ENCODE data around the gene COL8A1.
"Not testable (repeated sequence)": the region's sequence is repeated elsewhere in the genome, so short reads cannot be mapped to it uniquely, and the experiment has no call there.

Gene COL8A1

GRCh38 chr3:99702953-99703943 is 64.9 kb downstream of the COL8A1 start:
- FAIRE-seq (peak; percentile 4), DNase-seq (ENCODE audit: insufficient read length, low spot score) (no peak)

DNA sequence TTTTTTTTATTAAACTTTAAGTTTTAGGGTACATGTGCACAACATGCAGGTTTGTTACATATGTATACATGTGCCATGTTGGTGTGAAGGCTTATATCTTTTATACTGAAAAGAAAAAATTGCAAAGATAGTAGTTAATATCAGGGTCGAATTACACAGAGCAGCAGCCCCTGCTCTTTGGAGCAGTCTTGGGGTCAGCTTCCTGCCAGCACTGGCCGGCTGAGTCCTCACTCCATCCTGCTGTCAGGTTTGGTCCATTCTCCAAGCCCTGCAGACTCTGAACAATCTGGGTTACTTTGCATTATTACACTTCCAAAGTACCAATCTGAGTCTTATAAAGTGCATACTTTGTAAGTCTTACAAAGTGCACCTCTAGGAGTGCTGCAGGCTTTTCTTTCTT is 66.0 kb downstream of the COL8A1 start:
- no peak for FAIRE-seq
- no peak for DNase-seq (ENCODE audit: insufficient read length, low spot score)

DNA sequence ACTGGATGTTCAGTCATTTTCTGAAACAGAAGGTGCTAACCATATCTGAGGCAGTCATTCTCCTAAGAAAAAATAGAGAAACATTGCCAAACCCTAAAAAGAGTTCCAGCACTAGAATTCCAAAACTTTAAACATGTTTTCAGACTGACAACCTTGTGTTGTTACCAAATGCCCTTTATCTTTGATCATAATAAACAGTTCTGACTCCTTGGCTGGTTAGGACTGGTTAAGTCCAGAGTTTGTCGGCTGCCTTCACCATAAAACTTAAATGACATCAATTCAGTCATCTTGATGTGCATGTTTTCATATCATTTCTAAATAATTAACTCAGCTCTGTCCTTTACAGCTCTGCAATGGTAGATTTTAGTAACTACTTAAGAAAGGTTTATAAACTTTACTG is 68.0 kb downstream of the COL8A1 start:
- DNase-seq (ENCODE audit: insufficient read length, low spot score) (no peak), FAIRE-seq (no peak)

DNA sequence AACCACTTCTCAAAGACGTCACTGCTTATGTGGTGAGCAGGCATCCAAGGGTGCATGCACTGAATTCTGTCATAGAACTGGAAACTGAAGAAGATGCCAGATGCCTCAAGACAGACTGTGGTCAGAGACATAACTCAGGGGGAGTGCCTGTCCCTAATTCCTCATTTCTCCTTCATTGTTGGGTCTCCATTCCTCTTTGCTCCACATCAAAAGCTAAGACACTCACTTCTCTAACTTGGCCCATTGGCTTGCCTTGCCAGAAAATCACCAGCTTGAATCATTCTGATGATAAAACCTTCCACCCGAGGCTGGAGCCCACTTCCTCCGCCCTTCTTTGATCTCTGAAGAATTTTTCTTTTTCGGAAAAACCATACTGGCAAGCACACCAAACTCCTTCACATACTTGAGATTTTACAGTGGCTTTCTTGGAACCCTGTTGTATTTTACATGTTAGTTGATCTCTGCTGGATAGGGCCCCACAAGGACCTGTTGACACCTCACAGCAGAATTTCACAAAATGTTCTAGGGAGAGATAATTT is 69.9 kb downstream of the COL8A1 start:
- DNase-seq (ENCODE audit: insufficient read length, low spot score) (no peak), FAIRE-seq (no peak)

DNA sequence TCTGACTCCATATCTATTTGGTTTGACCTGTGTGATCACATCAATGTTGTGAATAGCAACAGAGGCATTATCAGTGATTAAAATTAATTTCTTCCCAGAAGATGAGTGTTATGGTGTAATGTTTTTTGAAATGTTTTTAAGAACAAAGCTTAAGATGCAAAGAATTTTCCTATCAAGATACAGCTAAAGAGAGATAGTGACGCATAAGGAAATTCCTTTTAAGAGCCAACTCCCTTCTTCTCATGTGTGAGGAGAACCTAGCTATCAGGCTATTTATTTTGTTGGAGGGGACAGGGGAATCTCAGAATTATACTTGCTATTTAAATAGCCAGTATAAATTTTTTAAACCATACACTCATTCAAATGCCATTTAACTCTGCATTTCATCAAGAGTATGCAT is 71.3 kb downstream of the COL8A1 start:
- no peak for DNase-seq (ENCODE audit: insufficient read length, low spot score)
- no peak for FAIRE-seq

GRCh38 chr3:99710094-99710493 is 71.7 kb downstream of the COL8A1 start:
- no peak for DNase-seq (ENCODE audit: insufficient read length, low spot score)

DNA sequence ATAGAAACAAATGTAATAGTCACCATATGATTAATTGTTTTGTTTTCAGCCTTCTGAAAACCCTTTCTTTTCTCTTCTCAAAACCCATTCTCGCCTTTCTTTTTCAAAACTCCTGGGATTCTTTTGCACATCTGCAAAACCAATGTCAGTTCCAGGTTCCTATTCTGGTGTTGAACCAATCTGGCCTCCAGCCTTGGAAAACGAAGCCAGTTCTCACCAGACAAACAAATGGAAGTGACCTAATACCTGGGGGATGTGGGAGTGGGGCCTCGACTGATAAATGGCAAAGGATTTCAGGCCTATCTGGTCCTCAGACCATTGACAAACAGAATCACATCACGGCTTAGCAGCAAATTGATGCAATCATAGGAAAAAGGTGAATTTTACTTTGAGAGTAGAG is 73.0 kb downstream of the COL8A1 start:
- FAIRE-seq (no peak), DNase-seq (ENCODE audit: insufficient read length, low spot score) (no peak)

More at GRCh38 chr3:99710094-99710493, 71.7 kb downstream of the COL8A1 start:
- FAIRE-seq, result no peak

DNA sequence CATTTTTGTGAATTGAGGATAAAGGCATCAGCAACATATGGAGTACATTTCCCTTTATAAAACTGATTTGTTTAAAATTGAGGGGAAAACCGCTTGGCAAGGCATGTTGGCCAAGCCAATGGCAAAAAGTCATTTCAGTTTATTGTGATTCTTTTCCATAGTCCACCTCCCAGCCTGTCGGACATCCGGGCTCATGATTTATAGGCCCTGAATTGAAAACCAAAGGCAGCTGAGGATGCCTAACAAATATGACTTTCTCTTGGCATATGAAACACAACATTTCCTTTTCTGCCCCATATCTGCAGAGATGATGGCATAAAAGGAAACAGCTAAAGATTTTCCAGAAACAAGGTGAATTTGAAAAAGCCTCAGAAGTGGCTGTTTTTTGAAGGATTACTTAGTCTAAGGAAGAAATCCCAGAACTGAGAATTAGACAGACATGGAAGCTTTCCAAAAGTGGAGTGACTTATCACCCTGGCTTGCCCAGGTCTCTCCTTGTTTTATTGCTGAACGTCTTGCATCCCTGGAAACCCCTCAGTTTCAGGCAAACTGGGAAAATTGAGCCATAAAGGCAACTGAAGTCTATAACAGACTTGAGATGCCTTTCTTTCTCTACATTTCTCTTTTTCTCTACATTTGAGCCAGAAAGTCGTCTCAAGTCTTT is 74.0 kb downstream of the COL8A1 start:
- DNase-seq (ENCODE audit: insufficient read length, low spot score), result no peak
- FAIRE-seq, result no peak

DNA sequence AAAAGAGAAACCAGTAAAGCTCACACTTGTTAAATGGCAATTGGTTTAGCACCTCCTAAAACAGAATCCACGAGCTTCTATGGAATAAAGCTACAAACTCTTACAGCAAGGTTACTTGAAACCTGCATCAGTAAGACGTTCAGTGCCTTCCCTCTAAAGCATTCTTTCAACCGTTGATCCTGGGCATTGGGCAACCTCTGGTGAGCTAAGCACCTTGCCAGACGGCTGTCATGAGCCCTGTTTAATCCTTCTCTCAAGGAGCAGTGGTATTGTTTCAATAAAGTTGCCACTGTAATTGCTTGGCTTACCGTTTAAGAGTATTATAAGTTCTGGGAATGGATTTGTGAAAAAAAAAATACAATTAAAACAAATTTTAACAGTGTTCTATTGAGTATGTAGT is 75.0 kb downstream of the COL8A1 start:
- FAIRE-seq (no peak), DNase-seq (ENCODE audit: insufficient read length, low spot score) (no peak)

- FAIRE-seq, result no peak
These were observed 75.8 kb downstream of the COL8A1 start for GRCh38 chr3:99714146-99714545.

DNA sequence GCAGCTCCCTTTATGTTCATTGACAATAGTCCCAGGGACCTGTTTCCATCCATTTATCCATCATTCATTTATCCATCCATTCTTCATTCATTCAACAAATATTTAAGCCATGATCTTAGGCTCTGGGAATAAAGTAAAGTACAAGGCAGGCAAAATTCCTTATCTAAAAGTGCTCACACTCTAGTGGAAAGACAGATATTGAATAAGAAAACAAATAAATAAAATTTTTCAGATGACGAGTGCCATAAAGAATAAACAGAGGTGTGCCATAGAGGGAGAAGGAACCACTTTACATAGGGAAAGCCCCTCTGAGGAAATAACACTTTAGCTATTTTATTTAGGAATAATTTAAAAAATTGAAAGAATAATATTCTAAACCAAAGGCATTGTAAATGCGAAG is 76.2 kb downstream of the COL8A1 start:
- DNase-seq (ENCODE audit: insufficient read length, low spot score) (no peak), FAIRE-seq (no peak)

More at GRCh38 chr3:99714146-99714545, 75.8 kb downstream of the COL8A1 start:
- DNase-seq (ENCODE audit: insufficient read length, low spot score), result no peak

GRCh38 chr3:99716463-99716995 is 78.1 kb downstream of the COL8A1 start:
- DNase-seq (ENCODE audit: insufficient read length, low spot score) (no peak), FAIRE-seq (no peak)

- DNase-seq (ENCODE audit: insufficient read length, low spot score), result no peak
- no peak for FAIRE-seq
These were observed 82.7 kb downstream of the COL8A1 start for GRCh38 chr3:99720985-99721632.

GRCh38 chr3:99721633-99722007 is 83.2 kb downstream of the COL8A1 start:
- FAIRE-seq (no peak), DNase-seq (ENCODE audit: insufficient read length, low spot score) (no peak)

DNA sequence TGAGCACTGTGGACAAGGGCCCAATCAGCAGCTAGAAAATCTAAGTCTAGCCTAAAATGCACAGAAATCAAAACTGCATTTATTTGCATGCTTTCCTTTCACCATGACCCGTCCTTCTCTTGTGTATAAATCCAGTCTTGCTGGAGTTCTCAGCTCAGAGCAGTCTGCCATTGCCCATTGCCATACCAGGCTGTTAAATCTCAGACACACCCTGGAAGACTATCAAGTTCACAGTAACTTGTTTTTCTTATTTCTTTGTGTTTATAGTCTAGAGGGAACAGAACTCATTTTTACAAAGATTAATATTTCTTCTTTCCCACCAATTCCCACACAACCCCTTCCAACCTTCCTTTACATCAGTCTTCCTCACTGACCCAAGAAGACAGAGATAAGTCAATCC is 85.9 kb downstream of the COL8A1 start:
- no peak for FAIRE-seq
- no peak for DNase-seq (ENCODE audit: insufficient read length, low spot score)

- DNase-seq (ENCODE audit: insufficient read length, low spot score), result no peak
- FAIRE-seq, result no peak
These were observed 92.5 kb downstream of the COL8A1 start for GRCh38 chr3:99730870-99731269.

- no peak for FAIRE-seq
- no peak for DNase-seq (ENCODE audit: insufficient read length, low spot score)
These were observed 93.1 kb downstream of the COL8A1 start for GRCh38 chr3:99731499-99731898.

- FAIRE-seq, result not testable (repeated sequence)
These were observed 102.0 kb downstream of the COL8A1 start for GRCh38 chr3:99740371-99740770.

GRCh38 chr3:99741588-99741987 is 103.2 kb downstream of the COL8A1 start:
- DNase-seq (ENCODE audit: insufficient read length, low spot score), result no peak
- no peak for FAIRE-seq

More at GRCh38 chr3:99740371-99740770, 102.0 kb downstream of the COL8A1 start:
- not testable (repeated sequence) for DNase-seq (ENCODE audit: insufficient read length, low spot score)

DNA sequence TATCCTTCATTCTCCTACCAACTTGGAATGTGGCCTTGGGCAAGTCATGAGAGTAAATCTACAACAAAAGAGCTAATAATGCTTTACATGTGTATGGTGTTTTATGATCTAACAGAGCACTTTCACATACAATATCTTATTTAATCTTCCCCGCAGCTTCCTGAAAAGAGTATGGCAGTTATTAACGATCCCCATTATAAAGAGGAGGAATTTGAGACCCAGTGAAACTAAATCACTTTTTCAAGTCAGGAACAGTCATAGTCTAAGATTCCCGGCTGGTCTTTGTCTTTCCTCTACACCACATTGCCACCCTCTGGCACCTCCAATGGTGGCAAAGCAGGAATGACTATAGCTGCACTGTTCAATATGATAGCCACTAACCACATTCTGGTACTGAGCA is 109.5 kb downstream of the COL8A1 start:
- DNase-seq (ENCODE audit: insufficient read length, low spot score), result no peak
- no peak for FAIRE-seq

DNA sequence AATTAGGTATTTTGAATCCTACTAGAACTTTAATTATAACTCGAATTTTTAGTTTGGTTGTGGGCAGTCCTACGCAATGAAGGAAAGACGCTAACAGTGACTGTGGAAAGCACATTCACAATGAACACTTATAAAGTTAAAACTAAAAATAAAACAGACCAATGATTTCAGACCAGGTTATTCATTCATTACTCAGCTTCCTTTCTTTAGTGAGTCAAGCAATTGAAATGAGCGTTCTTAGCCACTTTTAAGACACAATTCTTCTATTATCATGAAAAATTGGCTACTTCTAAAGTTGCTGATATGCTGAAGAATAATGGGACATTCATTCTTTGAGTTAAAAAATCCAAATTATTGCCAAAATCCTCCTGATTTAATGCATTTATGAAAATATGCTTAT is 113.3 kb downstream of the COL8A1 start:
- FAIRE-seq, result no peak
- no peak for DNase-seq (ENCODE audit: insufficient read length, low spot score)

Measured in GM19239 (cell line).